WTC11 (cell line): ENCODE data around the gene MRPS34. TPM values are rescaled to one million over a fixed set of nuclear protein-coding genes. Genes with fewer than 3 reads are reported as not detected.

ENCODE experiments used
- ATAC-seq: fragments of 200-7000 bp; cut with Tn5 transposase; 2 replicates; pipeline ENCODE4 v1.10.0; 2021; ENCODE audit warnings: mild to moderate bottlenecking, moderate library complexity
- CTCF ChIA-PET: fragments of 300-600 bp; sonication (Branson Sonifier 250); formaldehyde crosslinking; loops from one replicate; lab custom pipeline; 2021; ENCODE audit warnings: antibody characterized with exemption; lab: Charles Lee
- POLR2A ChIA-PET: fragments of 350-600 bp; sonication (Branson Sonifier 250); formaldehyde crosslinking; loops from one replicate; lab custom pipeline; 2021; ENCODE audit warnings: antibody characterized with exemption; lab: Charles Lee
- DNase-seq: peaks from one replicate; pipeline ENCODE4 v3.0.0; 2021; ENCODE audit warnings: low spot score
- H3K27ac Mint-ChIP-seq: 2 replicates; pipeline ENCODE4 v1.8.0; 2021; ENCODE audit warnings: mixed read lengths
- H3K27me3 Mint-ChIP-seq: 2 replicates; pipeline ENCODE4 v1.8.0; 2021; ENCODE audit warnings: low read depth, mild to moderate bottlenecking, moderate library complexity, mixed read lengths
- H3K36me3 Mint-ChIP-seq: 2 replicates; pipeline ENCODE4 v1.8.0; 2021; ENCODE audit warnings: mixed read lengths
- H3K4me1 Mint-ChIP-seq: 2 replicates; pipeline ENCODE4 v1.8.0; 2022; ENCODE audit warnings: mixed read lengths
- H3K4me3 Mint-ChIP-seq: 2 replicates; pipeline ENCODE4 v1.8.0; 2021; ENCODE audit warnings: mild to moderate bottlenecking, moderate library complexity, mixed read lengths
- H3K9me3 Mint-ChIP-seq: 2 replicates; pipeline ENCODE4 v1.8.0; 2021; ENCODE audit warnings: mixed read lengths
- MLX ChIP-seq: sonication (generic); formaldehyde crosslinking; IDR thresholded peaks from 2 replicates; pipeline ENCODE4 v1.8.1; 2023; ENCODE audit warnings: mild to moderate bottlenecking, missing genetic modification reagents, moderate library complexity
- PREB ChIP-seq: sonication (generic); formaldehyde crosslinking; IDR thresholded peaks from 2 replicates; pipeline ENCODE4 v1.8.1; 2022; ENCODE audit warnings: mild to moderate bottlenecking, missing genetic modification reagents, moderate library complexity, borderline replicate concordance
- ZNF423 ChIP-seq: fragments of 250-450 bp; sonication (Bioruptor Pico); IDR thresholded peaks from 2 replicates; pipeline ENCODE4 v2.1.2; 2022; ENCODE audit warnings: mild to moderate bottlenecking, moderate library complexity
- ZSCAN18 ChIP-seq: fragments of 250-450 bp; sonication (Bioruptor Pico); IDR thresholded peaks from 2 replicates; pipeline ENCODE4 v2.1.2; 2022; ENCODE audit warnings: mild to moderate bottlenecking, moderate library complexity
- total RNA-seq: library from RNA; stranded (reverse); gene quantifications from 3 replicates; pipeline ENCODE4 v1.2.3, GENCODE V29; 2021
- TF ChIP-seq, protein P1 (sequence below): fragments of 250-450 bp; sonication (Bioruptor Pico); IDR thresholded peaks from 2 replicates; pipeline ENCODE4 v1.8.0; 2021; ENCODE audit warnings: mild to moderate bottlenecking
- TF ChIP-seq, protein P2 (sequence below): fragments of 250-450 bp; sonication (Bioruptor Pico); IDR thresholded peaks from 2 replicates; pipeline ENCODE4 v1.9.0; 2021; ENCODE audit warnings: mild to moderate bottlenecking
- TF ChIP-seq, protein P3 (sequence below): sonication (generic); formaldehyde crosslinking; IDR thresholded peaks from 2 replicates; pipeline ENCODE4 v1.8.0; 2022; ENCODE audit warnings: mild to moderate bottlenecking, missing genetic modification reagents
- TF ChIP-seq, protein P4 (sequence below): sonication (generic); formaldehyde crosslinking; IDR thresholded peaks from 2 replicates; pipeline ENCODE4 v1.8.0; 2023; ENCODE audit warnings: missing genetic modification reagents
- TF ChIP-seq, protein P5 (sequence below): sonication (generic); formaldehyde crosslinking; IDR thresholded peaks from 2 replicates; pipeline ENCODE4 v1.8.0; 2022; ENCODE audit warnings: mild to moderate bottlenecking, missing genetic modification reagents
- TF ChIP-seq, protein P6 (sequence below): fragments of 250-450 bp; sonication (Bioruptor Pico); IDR thresholded peaks from 2 replicates; pipeline ENCODE4 v1.9.0; 2021; ENCODE audit warnings: mild to moderate bottlenecking, borderline replicate concordance

The MRPS34 gene
- total RNA-seq, 1 experiment from 2014 or later: 258 TPM

- TF ChIP-seq, protein P1, sequence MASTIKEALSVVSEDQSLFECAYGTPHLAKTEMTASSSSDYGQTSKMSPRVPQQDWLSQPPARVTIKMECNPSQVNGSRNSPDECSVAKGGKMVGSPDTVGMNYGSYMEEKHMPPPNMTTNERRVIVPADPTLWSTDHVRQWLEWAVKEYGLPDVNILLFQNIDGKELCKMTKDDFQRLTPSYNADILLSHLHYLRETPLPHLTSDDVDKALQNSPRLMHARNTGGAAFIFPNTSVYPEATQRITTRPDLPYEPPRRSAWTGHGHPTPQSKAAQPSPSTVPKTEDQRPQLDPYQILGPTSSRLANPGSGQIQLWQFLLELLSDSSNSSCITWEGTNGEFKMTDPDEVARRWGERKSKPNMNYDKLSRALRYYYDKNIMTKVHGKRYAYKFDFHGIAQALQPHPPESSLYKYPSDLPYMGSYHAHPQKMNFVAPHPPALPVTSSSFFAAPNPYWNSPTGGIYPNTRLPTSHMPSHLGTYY (CRISPR knock-in tag): no peak
- TF ChIP-seq, protein P2, sequence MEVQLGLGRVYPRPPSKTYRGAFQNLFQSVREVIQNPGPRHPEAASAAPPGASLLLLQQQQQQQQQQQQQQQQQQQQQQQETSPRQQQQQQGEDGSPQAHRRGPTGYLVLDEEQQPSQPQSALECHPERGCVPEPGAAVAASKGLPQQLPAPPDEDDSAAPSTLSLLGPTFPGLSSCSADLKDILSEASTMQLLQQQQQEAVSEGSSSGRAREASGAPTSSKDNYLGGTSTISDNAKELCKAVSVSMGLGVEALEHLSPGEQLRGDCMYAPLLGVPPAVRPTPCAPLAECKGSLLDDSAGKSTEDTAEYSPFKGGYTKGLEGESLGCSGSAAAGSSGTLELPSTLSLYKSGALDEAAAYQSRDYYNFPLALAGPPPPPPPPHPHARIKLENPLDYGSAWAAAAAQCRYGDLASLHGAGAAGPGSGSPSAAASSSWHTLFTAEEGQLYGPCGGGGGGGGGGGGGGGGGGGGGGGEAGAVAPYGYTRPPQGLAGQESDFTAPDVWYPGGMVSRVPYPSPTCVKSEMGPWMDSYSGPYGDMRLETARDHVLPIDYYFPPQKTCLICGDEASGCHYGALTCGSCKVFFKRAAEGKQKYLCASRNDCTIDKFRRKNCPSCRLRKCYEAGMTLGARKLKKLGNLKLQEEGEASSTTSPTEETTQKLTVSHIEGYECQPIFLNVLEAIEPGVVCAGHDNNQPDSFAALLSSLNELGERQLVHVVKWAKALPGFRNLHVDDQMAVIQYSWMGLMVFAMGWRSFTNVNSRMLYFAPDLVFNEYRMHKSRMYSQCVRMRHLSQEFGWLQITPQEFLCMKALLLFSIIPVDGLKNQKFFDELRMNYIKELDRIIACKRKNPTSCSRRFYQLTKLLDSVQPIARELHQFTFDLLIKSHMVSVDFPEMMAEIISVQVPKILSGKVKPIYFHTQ (CRISPR knock-in tag): no peak
- no peak for TF ChIP-seq ZSCAN18 (CRISPR knock-in tag)
- TF ChIP-seq MLX: no peak
Observed at GRCh38 chr16:1732071-1732470, 40.9 kb downstream of the MRPS34 start (continued).

- H3K27ac Mint-ChIP-seq: no peak overlapping the region
- CTCF ChIA-PET: interaction anchor here (1.1 kb wide), 1 partner anchor 26 kb away, joined by 4 read pairs; the partner anchor contains the start of gene MAPK8IP3
Observed at GRCh38 chr16:1731603-1732002, 41.3 kb downstream of the MRPS34 start.

GRCh38 chr16:1731073-1731472 is 41.9 kb downstream of the MRPS34 start:
- Mint-ChIP-seq H3K9me3 (no peaks in the 10 kb centered on the region), H3K4me1 (no peaks in the 10 kb centered on the region), H3K27me3 (no peaks in the 10 kb centered on the region; the same call in 1 of the 2 replicates), H3K36me3 (peaks cover 7% of the 10 kb centered on the region), H3K27ac (no peak overlapping the region), H3K4me3 (no peak overlapping the region)
- ChIA-PET POLR2A (no interaction called here), CTCF (no interaction called here)
- TF ChIP-seq, protein P3, sequence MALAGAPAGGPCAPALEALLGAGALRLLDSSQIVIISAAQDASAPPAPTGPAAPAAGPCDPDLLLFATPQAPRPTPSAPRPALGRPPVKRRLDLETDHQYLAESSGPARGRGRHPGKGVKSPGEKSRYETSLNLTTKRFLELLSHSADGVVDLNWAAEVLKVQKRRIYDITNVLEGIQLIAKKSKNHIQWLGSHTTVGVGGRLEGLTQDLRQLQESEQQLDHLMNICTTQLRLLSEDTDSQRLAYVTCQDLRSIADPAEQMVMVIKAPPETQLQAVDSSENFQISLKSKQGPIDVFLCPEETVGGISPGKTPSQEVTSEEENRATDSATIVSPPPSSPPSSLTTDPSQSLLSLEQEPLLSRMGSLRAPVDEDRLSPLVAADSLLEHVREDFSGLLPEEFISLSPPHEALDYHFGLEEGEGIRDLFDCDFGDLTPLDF (CRISPR knock-in tag): no peak
- TF ChIP-seq, protein P4, sequence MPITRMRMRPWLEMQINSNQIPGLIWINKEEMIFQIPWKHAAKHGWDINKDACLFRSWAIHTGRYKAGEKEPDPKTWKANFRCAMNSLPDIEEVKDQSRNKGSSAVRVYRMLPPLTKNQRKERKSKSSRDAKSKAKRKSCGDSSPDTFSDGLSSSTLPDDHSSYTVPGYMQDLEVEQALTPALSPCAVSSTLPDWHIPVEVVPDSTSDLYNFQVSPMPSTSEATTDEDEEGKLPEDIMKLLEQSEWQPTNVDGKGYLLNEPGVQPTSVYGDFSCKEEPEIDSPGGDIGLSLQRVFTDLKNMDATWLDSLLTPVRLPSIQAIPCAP (CRISPR knock-in tag): no peak
- ATAC-seq (no peak), DNase-seq (no peak)

More at GRCh38 chr16:1731603-1732002, 41.3 kb downstream of the MRPS34 start:
- Mint-ChIP-seq H3K36me3 (peaks cover 7% of the 10 kb centered on the region), H3K27me3 (no peaks in the 10 kb centered on the region; the same call in 1 of the 2 replicates), H3K4me3 (no peak overlapping the region), H3K4me1 (no peaks in the 10 kb centered on the region), H3K9me3 (no peaks in the 10 kb centered on the region)
- POLR2A ChIA-PET: no interaction called here
- no peak for DNase-seq
- no peak for ATAC-seq
- TF ChIP-seq, protein P4 (CRISPR knock-in tag): no peak

GRCh38 chr16:1729445-1729844 is 43.5 kb downstream of the MRPS34 start:
- DNase-seq: no peak
- H3K27ac Mint-ChIP-seq: no peak overlapping the region
- CTCF ChIA-PET: no interaction called here
- TF ChIP-seq ZNF423 (CRISPR knock-in tag) (no peak), PREB (no peak)
- TF ChIP-seq, protein P5, sequence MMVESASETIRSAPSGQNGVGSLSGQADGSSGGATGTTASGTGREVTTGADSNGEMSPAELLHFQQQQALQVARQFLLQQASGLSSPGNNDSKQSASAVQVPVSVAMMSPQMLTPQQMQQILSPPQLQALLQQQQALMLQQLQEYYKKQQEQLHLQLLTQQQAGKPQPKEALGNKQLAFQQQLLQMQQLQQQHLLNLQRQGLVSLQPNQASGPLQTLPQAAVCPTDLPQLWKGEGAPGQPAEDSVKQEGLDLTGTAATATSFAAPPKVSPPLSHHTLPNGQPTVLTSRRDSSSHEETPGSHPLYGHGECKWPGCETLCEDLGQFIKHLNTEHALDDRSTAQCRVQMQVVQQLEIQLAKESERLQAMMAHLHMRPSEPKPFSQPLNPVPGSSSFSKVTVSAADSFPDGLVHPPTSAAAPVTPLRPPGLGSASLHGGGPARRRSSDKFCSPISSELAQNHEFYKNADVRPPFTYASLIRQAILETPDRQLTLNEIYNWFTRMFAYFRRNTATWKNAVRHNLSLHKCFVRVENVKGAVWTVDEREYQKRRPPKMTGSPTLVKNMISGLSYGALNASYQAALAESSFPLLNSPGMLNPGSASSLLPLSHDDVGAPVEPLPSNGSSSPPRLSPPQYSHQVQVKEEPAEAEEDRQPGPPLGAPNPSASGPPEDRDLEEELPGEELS: no peak
- TF ChIP-seq, protein P6, sequence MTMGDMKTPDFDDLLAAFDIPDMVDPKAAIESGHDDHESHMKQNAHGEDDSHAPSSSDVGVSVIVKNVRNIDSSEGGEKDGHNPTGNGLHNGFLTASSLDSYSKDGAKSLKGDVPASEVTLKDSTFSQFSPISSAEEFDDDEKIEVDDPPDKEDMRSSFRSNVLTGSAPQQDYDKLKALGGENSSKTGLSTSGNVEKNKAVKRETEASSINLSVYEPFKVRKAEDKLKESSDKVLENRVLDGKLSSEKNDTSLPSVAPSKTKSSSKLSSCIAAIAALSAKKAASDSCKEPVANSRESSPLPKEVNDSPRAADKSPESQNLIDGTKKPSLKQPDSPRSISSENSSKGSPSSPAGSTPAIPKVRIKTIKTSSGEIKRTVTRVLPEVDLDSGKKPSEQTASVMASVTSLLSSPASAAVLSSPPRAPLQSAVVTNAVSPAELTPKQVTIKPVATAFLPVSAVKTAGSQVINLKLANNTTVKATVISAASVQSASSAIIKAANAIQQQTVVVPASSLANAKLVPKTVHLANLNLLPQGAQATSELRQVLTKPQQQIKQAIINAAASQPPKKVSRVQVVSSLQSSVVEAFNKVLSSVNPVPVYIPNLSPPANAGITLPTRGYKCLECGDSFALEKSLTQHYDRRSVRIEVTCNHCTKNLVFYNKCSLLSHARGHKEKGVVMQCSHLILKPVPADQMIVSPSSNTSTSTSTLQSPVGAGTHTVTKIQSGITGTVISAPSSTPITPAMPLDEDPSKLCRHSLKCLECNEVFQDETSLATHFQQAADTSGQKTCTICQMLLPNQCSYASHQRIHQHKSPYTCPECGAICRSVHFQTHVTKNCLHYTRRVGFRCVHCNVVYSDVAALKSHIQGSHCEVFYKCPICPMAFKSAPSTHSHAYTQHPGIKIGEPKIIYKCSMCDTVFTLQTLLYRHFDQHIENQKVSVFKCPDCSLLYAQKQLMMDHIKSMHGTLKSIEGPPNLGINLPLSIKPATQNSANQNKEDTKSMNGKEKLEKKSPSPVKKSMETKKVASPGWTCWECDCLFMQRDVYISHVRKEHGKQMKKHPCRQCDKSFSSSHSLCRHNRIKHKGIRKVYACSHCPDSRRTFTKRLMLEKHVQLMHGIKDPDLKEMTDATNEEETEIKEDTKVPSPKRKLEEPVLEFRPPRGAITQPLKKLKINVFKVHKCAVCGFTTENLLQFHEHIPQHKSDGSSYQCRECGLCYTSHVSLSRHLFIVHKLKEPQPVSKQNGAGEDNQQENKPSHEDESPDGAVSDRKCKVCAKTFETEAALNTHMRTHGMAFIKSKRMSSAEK (CRISPR knock-in tag): no peak

More at GRCh38 chr16:1729445-1729844, 43.5 kb downstream of the MRPS34 start:
- no peaks in the 10 kb centered on the region for H3K9me3 Mint-ChIP-seq
- no peaks in the 10 kb centered on the region for H3K27me3 Mint-ChIP-seq
- no peak overlapping the region for H3K4me3 Mint-ChIP-seq
- POLR2A ChIA-PET: no interaction called here
- H3K4me1 Mint-ChIP-seq: no peaks in the 10 kb centered on the region
- peaks cover 7% of the 10 kb centered on the region for H3K36me3 Mint-ChIP-seq
- ATAC-seq: no peak
